ENCODE measurements around the gene ITPR1.
A peak's percentile ranks its signal among the peaks of the same experiment; 100 is the strongest.

The ITPR1 gene

DNA sequence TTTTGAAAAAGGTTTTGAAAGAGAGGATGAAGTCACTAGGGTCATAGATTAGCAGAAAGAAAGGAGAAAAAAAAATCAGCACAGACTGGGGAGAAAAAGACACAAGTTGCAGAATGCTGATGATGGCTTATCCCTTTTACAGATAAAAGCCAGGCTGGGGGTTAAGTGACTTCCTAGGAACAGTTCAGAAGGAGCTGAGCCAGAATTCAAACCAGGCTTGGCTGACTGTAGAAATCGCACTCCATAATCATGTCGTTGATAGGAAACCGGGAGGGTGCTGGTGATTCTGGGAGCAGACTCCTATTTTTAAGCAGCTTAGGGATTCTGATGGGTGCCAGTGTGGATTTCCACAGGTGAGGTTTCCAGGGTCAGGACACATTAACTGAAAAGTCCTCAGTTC is 326.6 kb downstream of the ITPR1 start:
- DNase-seq = no peak

DNA sequence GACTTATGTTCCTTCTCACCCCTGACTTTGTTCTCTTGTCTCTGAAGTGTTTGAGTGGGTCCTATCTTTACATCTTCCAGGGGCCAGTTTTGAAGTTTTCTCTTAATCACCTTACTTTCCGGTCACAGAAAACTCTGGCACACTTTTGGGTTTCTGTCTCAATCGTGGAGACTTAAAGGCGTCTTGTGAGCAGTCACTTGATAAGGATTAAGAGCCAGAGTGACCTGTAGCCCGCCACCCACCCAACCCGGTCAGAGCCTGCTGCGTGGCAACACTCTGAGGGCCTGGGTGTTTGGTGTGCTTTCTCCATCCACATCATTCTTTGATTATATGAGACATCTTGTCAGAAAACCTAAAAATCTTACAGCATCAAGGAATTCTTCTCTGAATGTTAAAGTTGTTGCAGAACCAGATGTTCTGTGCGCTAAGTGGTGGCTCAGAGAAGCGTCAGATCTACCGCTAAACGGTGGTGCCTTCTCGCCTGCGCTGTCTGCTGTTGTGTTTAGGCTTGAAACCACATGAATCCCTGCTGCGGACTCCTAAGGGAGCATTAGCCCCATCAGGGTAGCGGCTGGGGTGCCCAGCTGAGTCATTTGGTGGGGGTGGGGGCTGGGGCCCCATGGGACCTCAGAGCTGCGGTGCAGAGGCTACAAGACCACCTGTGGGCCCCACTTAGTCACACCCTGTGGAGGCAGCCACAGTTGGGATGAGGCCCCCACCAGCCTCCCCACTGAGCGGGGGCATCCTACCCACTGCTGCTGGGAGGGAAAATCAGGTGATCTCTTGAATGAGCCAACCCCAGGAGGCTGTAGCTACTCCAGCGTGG is 327.4 kb downstream of the ITPR1 start:
- peak; percentile 74 for DNase-seq

DNA sequence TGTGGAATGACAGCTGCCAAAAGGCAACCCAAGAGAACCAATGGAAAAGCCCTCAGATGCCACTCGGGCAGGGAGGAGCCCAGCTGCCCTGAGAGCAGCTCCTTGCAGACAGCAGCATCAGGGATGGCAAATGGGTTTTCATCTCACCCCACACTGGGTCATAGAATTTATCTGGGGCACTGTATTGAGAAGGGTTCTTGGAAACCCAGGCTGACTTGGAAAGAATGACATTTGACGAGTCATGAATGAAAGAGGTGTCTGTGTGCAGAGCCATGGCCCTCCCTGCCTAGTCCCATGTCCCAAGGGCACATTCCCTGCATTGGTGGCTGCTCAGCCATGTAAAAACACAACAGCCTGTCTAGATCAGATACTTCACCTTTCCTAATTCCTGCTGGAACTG is 328.2 kb downstream of the ITPR1 start:
- DNase-seq = peak; percentile 69

DNA sequence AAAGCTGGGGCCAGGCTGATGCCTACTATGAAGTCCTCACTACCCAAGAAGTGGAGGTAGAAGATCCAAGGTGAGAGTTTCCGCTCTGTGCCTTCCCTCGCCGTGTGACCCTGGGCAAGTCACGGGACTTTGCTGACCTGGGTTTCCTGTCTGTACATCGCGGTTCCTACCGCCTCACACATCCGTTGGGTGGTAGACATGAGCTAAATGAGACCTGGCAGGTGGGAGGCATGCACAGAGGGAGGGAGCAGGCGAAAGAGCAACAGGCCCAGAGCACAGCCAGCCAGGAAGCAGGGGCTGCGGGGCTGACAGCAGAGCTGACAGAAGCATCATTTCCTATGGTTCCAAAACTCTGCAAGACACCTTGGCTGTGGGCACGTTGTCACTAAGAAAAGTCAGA is 328.8 kb downstream of the ITPR1 start:
- DNase-seq = peak; percentile 90

DNA sequence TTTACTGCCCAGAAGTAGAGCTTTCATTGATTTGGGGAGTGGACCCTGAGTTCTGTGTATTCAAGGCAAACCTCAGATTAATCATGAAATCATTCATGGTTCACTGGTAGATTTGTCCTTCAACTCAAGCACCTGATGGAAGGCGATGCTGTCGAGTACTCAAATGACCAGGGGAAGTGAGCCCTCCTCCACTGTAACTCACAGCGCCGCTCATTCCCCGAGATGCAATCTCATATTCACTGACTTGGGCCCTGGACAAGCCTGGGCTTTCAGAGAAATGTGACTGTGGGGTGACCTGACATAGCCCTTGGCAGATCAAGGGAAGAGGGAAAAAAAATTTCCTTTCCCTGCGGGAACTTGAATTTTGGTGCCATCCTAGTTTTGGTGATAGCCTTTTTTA is 329.4 kb downstream of the ITPR1 start:
- DNase-seq = no peak

DNA sequence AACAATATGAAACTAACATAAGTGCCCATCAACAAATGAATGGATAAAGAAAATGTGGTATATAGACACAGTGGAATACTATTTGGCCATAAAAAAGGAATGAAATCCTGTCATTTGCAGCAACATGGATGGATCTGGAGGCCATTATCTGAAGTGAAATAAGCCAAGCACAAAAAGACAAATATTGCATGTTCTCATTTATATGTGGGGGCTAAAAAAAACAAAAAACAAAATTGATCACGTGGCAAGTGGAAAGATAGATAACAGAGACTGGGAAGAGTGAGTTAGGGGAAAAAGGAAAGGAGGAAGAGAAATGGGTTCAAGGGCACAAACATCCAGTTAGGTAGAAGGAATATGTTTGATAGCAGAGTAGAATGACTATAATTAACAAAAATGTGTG is 330.2 kb downstream of the ITPR1 start:
- DNase-seq = no peak

DNA sequence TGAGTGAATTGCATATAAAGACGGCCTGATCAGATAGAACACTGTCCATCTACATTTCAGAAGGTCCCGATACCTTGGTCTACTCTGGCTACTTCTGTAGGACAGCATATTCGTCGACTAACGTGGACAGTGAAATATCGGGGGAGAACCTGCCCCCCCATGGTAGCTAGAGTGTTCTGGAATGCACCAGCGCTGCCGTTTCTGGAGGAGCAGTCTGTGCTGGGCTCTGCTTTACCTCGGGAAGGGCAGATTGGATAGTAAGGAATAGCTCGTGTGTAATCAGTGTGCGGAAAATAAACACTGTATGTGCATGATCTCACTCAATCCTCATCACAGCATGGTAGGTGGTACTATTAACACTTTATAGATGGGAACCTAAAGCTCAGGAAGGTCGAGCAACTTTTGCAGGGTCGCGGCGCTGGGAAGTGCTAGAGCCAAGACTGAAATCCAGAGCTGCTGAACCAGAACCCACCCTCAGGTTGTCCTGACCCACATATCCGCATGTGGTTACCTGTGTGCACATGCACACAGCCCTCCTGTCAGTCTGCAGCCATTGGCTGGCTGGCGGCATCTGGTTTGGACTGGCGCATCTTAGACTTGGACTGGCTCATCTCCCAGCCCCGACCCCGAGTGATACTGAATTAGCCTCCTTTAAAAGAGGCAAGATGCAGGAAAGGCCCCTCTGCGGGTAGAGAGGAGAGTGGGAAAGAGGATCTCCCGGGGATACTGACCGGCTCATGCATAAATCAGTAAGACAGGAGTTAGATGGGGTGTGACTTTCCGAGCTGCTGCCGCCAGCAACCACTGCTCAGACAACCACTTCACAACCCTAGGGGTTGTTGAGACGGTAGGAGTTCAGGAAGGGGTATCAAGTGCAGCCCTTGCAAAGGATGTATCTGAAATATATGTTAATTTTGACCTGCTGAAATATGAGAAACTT is 331.1 kb downstream of the ITPR1 start:
- DNase-seq = no peak

DNA sequence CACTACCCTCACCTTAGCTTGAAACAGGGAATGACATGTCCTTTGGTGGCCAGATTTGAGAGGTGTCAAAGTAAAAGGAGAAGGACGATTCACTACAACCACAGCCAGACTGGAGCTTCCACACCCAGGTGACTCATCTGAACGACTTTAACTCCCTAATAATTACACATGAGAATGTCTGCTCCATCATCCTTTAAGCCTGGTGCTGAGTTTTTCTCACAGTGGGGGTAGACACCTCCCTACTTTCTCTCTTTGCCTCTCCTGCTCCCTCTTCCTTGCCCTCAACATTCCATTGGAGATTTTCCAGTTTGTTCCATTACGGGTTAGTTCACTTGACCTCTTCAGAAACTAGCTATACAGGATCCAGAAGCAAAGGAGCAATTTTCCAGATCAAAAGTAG is 331.8 kb downstream of the ITPR1 start:
- no peak for DNase-seq

DNA sequence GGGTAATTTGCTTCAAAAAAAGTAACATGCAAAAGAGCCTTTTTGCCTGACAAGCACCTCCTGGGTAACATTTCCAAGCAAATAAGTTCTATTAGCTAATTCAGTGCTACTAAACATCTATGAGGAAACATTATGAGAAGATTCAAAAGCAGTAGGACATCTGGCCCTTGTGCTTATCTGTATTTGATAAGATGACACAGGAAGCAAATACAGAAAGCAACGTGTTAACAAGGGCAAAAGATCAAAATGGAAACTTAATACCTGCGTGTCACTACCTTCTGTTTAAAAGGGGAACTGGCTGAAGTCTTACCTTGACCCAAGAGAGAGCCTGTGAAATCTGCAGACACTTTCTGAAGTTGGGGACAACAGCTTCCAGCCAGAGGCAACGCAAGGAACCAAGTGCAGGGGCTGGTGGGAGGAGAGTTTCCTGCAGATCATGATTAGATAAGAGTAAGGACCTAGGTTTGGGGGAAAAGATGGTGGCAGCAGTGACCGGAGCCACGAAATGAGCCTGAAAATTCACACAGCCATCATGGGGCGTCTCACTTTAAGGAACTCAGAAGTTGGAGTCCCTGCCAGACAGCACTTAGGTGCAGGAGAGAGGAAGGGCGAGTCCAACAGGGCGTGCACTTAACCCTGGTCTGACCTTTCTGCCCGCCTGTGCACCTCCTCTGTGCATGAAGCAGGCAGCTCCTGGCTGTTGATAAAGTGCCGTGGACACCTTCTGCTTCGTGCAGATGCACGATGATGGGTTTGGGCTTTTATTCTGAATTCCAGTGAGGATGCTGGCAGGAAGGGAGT is 332.5 kb downstream of the ITPR1 start:
- no peak for DNase-seq

DNA sequence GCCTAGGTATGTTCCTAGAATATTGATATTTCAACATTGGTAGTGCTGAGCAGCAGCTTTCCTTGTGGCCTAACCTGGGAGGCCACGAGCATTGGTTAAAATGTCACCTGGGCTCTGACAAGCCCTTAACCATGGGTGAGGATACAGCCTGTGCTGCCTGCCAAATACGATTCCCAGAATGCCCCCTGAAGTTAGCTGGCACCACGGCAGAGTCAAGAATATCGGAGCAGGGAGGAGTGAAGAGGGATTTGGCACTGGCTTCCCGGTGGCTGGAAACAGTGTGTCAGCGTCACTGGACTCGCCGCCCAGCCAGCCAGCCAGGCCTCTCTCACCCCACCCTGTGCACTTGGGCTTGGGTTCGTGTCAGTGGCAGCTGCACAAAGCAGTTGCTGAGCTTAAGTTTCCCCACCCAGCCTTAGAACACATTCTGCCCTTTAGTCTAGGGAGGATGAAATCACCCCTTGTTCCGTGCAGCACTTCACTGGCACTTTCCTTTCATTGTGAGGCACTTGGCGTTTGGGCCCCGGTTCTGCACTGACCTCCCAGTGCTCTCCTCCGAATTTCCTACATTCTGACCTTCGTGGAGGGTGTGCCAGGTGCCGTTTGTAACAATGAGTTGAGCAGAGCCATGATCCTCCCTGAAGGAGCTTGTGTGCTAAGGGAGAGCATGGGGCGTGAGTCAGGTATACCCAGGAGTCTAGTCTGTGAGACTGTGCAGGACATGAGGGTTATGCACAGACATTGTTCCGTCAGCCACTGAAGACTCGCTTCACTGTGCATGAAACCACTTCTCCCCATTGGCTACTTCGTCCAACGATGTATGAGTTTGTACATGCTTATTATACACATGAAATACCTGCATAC is 333.3 kb downstream of the ITPR1 start:
- no peak for DNase-seq

DNA sequence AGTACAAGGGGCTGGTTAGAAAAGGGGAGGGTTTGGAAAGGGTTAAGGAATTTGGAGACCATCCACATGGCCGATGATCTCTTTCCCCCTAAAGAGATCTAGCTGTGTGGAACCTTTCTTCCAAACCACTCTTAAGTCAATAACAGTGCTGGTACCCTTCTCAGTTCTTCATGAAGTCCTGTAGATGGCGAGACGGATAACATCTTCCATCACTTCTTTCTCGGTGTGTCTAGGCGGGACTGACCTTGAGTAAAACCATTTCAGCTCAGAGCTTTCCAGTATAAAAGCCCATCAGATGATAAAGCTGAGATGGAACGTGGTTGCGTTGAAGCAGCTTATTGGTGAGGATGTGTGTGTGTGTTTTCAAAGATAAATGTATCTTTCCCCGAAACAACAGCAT is 334.6 kb downstream of the ITPR1 start:
- no peak for DNase-seq

DNA sequence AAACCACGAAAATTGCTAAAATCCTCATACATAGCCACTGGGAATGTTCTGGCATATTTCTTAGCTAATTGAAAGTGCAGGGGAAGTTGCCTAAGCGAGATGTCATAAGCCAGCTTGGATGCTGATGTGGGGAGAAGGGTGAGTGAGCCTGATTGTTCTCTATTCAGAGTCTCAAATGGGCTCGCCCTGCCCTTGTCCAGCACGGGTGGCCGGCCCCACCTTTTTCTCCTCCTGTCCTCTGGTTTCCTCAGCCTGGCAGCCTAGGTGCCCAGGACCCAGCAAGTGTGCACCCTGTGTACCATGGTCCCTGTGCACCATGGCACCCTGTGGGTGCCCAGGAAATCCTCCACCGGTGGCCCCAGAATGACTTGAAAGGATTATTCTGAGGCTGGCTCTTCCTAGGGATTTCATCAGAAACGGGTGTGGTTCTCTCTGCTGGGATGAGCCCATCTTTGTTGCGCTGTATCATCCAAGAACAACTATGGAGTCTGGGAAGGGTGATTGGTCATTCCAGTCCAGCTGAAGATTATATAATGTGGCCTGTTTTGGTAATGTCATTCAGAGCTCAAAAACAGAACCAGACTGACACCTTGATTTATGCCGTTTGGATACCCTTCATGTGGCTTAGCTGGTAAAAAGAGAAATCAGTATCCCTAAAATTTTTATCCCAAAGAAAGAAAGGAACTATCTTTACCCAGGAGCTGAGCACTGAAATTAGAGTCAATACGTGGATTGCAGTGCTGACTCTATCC is 335.3 kb downstream of the ITPR1 start:
- DNase-seq = no peak

DNA sequence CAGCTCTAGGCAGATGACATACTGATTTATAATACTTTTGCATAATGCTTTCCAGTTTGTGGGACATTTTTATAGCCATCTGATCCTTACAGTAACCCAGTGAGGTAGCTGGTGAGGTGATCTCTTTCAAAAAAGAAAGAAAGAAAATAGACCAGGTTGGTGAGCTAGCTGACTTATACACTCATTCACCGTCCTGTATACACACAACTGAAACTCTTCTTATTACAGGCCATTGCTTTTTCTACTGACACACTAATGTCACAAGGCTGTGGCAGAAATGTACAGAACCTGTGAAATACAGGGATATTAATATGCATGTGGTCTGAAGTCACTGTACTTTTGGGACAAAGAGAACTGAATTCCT is 335.9 kb downstream of the ITPR1 start:
- no peak for DNase-seq

DNA sequence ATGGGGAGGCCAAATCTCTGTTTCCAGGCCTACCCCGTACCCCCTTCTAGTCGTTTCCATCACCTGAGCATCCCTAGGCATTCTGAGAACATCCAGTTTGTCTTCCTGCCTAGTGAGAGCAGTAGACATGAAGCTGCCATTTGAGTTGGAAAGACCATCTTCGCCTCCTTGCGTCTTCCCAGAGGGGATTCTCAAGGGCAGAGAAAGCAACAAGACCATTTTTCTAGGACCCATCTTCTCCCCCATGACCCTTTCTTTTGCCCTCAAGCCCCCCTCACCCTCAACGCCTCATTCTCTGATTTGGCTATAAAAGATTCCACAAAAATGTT is 337.4 kb downstream of the ITPR1 start:
- no peak for DNase-seq

DNA sequence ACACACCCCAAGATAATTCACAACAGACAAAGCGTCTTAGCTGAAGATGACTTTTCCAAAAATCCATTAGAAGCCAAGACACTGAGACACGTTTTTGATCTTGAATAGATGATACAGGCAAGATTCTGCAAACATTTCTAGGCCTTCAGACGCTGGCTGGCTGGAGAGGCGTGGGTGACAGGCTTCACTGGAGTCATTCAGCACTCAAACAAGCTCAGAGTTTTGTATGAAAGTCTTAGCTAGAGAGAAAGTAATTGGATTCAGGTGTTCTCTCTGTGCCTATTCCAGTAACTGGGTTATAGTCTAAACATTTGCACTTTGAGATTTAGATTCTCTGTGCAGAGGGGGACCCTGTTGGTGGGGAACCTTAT is 338.4 kb downstream of the ITPR1 start:
- DNase-seq = peak; percentile 79

DNA sequence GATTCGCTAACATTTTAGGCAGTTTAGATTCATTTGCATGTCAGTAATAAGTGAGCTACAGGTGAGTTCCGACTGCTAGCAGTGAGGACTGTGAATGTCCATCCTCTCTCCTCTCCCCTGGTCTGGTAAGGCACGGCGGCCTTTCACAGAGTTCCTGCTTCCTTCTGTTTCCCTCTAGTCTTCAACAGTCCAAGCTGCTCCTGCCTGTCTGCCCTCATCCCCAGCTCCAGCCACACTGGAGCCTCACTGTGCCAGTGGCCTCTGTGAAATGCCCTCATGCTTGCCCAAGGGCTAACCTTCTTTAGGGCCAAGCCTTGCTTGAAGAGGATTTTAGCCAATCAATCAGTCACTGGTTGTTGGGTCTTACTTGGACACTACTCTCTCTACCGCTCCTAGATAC is 340.3 kb downstream of the ITPR1 start:
- no peak for DNase-seq

DNA sequence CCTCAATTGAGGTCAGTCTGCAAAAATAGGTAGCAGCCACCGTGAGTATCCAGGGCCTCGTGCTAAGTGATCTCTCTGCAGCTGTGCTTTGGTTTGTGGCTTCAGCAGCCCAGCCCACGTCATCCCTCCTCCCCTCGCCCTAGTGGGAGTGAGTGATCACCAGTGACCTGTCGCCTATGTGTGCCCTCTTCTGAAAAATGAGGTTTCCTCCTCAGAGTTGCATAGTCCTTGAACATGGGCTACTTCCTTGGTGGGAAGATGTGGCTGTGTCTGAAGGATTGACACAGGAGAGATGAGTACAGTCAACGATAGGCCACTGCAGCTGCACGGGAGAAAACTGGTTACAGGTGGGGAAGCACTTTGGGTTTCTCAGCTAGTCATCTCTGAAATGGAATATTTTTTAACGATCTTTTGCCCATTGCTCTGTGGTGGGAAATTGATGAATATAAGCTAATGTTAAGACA is 341.3 kb downstream of the ITPR1 start:
- DNase-seq = peak; percentile 89

DNA sequence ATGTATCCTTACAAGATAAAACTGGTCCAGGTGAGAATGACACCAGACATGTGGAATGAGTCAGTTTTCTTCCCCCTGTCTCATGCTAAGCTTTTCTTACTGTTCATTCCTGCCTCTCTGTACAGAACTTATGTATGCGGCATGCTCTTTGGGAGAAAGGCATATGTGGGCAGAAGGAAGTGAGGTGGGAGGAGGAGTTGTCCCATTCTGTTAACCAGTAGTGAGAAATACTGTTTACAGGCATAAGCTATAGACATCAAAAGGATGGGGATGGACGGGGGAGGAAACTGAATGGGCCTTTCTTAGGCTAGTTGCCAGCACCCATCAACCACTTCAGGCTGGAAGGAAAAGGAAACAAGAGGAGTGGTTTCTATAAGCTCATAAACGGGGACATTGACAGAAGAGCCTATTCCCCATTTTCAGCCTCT is 342.5 kb downstream of the ITPR1 start:
- no peak for DNase-seq

DNA sequence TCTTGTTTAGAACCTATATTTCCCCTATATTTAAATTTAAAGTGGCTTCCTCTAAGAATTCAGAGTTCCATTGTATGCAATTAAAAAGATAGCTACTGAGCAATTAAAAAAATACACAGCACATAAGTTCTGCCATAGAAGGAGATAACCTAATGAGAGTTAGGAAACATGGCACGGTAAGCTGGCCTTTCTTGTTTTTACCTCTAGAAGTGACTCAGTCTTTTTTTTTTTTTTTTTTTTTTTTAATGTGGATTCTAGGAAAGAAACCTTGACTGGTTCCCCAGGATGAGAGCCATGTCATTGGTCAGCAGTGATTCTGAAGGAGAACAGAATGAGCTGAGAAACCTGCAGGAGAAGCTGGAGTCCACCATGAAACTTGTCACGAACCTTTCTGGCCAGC is 343.4 kb downstream of the ITPR1 start:
- no peak for DNase-seq

DNA sequence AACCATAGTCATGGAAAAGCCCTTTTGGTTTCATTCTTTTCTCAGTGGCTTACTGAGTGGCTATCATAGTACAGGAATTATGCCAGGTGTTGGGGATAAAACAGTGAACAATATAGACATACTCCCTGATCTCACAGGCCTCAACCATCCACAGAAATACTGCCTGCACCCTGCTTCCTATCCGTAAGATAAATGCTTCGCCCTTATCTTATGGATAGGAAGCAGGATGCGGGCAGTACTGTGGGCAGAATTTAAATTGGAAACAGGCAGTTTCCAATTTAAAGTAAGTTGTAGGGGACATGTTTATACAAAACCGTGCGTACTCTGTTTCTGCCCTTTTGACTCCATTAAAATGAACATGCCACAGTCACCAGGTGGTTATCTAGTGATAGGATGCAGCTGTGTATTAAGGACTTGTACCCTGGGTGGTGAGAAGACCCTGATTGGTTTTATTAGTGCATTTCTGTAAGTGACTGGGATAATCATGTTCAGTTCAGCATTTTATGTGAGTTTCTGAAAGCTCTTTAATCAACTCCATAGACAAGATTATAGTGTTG is 344.3 kb downstream of the ITPR1 start:
- no peak for DNase-seq

DNA sequence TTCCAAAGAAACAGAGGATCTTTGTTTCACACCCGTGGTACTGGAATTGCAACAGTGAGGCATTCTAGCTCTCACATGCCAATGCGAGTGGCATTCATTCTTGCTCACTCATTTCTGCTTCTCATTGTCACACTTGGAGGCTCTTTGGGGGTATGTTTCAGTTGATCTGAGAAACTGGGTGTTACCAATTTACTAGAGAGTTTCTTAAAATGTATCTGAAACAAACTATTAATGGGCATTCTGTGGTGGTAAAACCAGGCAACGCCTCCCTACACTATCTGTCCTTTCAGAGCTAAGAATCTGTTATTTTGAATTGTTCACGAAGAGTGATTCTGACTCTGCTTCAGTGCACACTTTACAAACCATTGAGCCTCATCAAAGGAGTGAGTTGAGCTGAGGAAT is 345.5 kb downstream of the ITPR1 start:
- DNase-seq = no peak

Data from activated effector memory CD4-positive, alpha-beta T cell treated with anti-CD3 and anti-CD28 coated beads, Interleukin-2, amount 50 U/mL, for 16 hours (primary cell).